HepG2 (cell line): ENCODE data around the gene CTSA. TPM values are rescaled to one million over a fixed set of nuclear protein-coding genes. Genes with fewer than 3 reads are reported as not detected.
A peak's percentile ranks its signal among the peaks of the same experiment; 100 is the strongest.

ENCODE experiments used
- FOXO1 ChIP-seq: sonication (generic); formaldehyde crosslinking; IDR thresholded peaks from 2 replicates; pipeline ENCODE4 v1.4.0; 2020; ENCODE audit warnings: missing genetic modification reagents
- GABPA ChIP-seq, 2 experiments: IDR thresholded peaks; 2 replicates each; pipeline ENCODE4 v1.6.1; 2011 to 2016; ENCODE audit warnings: low read depth in 2 of 2, low read length in 1 of 2, missing biosample characterization in 1 of 2, missing genetic modification characterization in 1 of 2
- HMG20B ChIP-seq: conservative IDR thresholded peaks from 2 replicates; pipeline ENCODE4 v1.6.1; 2016; ENCODE audit warnings: missing genetic modification reagents, missing compliant biosample characterization
- KDM6A ChIP-seq: IDR thresholded peaks from 2 replicates; pipeline ENCODE4 v1.6.1; 2016; ENCODE audit warnings: low read depth
- KLF6 ChIP-seq: IDR thresholded peaks from 2 replicates; pipeline ENCODE4 v1.8.0; 2016; ENCODE audit warnings: missing biosample characterization, missing genetic modification reagents
- PHF20 ChIP-seq: sonication (generic); formaldehyde crosslinking; IDR thresholded peaks from 2 replicates; pipeline ENCODE4 v1.5.0; 2020; ENCODE audit warnings: mild to moderate bottlenecking, missing genetic modification reagents
- RCOR2 ChIP-seq: IDR thresholded peaks from 2 replicates; pipeline ENCODE4 v1.6.1; 2016; ENCODE audit warnings: missing biosample characterization, missing genetic modification reagents
- SALL1 ChIP-seq: sonication (generic); formaldehyde crosslinking; IDR thresholded peaks from 2 replicates; pipeline ENCODE4 v1.8.0; 2022; ENCODE audit warnings: mild to moderate bottlenecking, missing genetic modification reagents
- SAP130 ChIP-seq: IDR thresholded peaks from 2 replicates; pipeline ENCODE4 v1.6.1; 2016; ENCODE audit warnings: low read depth
- SSRP1 ChIP-seq: IDR thresholded peaks from 2 replicates; pipeline ENCODE4 v1.6.1; 2016; ENCODE audit warnings: control low read depth
- ZC3H4 ChIP-seq: sonication (generic); formaldehyde crosslinking; IDR thresholded peaks from 2 replicates; pipeline ENCODE4 v1.4.0; 2020; ENCODE audit warnings: missing genetic modification reagents, borderline replicate concordance
- ZNF136 ChIP-seq: sonication (generic); formaldehyde crosslinking; IDR thresholded peaks from 2 replicates; pipeline ENCODE4 v1.8.1; 2022; ENCODE audit warnings: low read depth, mild to moderate bottlenecking, moderate library complexity, missing genetic modification reagents
- ZNF33A ChIP-seq: sonication (generic); formaldehyde crosslinking; IDR thresholded peaks from 2 replicates; pipeline ENCODE4 v1.5.1; 2020; ENCODE audit warnings: missing genetic modification reagents, mild to moderate bottlenecking, moderate library complexity, borderline replicate concordance
- polyA plus RNA-seq, 8 experiments: library from polyadenylated mRNA; depleted of rRNA in 3 of 8; stranded (reverse) in 7 of 8; unstranded in 1 of 8; fragments of >200 nt; fragmentation: Illumina TruSeq in 4 of 8; extraction: Trizol in 4 of 8; gene quantifications; 2 replicates each; pipeline versions ENCODE4 v1.2.1 to v1.2.3, GENCODE V29; 2011 to 2016; ENCODE audit warnings: low read depth in 4 of 8, missing spikeins in 1 of 8, mixed read lengths in 1 of 8; ENCODE audit not compliant: insufficient read depth in 1 of 8
- total RNA-seq, 5 experiments: library from RNA; depleted of rRNA; stranded (reverse); fragments of >200 nt; fragmentation: Illumina TruSeq; extraction: Trizol; gene quantifications; 2 replicates each; pipeline ENCODE4 v1.2.3, GENCODE V29; 2016; ENCODE audit warnings: low read depth in 1 of 5
- TF ChIP-seq, protein P1 (sequence below): IDR thresholded peaks from 2 replicates; pipeline ENCODE4 v1.6.1; 2016; ENCODE audit warnings: control low read depth
- TF ChIP-seq, protein P2 (sequence below): sonication (generic); formaldehyde crosslinking; IDR thresholded peaks from 2 replicates; pipeline ENCODE4 v1.5.0; 2020; ENCODE audit warnings: missing genetic modification reagents
- TF ChIP-seq, protein P3 (sequence below): sonication (generic); formaldehyde crosslinking; IDR thresholded peaks from 2 replicates; pipeline ENCODE4 v1.5.0; 2020; ENCODE audit warnings: mild to moderate bottlenecking, missing genetic modification reagents
- TF ChIP-seq, protein P4 (sequence below): sonication (generic); formaldehyde crosslinking; IDR thresholded peaks from 2 replicates; pipeline ENCODE4 v1.5.0; 2020; ENCODE audit warnings: mild to moderate bottlenecking, missing genetic modification reagents, borderline replicate concordance
- TF ChIP-seq, protein P5 (sequence below): sonication (generic); IDR thresholded peaks from 2 replicates; pipeline ENCODE4 v1.6.1; 2016; ENCODE audit warnings: low read depth, borderline replicate concordance
- TF ChIP-seq, protein P6 (sequence below): sonication (generic); formaldehyde crosslinking; IDR thresholded peaks from 2 replicates; pipeline ENCODE4 v1.4.0; 2020; ENCODE audit warnings: missing genetic modification reagents

Gene CTSA
- total and polyA plus RNA-seq, 2 of the 13 experiments (the other 11 are each of a cell fraction or from before 2014, with no cell fraction given): 202 to 231 TPM

DNA sequence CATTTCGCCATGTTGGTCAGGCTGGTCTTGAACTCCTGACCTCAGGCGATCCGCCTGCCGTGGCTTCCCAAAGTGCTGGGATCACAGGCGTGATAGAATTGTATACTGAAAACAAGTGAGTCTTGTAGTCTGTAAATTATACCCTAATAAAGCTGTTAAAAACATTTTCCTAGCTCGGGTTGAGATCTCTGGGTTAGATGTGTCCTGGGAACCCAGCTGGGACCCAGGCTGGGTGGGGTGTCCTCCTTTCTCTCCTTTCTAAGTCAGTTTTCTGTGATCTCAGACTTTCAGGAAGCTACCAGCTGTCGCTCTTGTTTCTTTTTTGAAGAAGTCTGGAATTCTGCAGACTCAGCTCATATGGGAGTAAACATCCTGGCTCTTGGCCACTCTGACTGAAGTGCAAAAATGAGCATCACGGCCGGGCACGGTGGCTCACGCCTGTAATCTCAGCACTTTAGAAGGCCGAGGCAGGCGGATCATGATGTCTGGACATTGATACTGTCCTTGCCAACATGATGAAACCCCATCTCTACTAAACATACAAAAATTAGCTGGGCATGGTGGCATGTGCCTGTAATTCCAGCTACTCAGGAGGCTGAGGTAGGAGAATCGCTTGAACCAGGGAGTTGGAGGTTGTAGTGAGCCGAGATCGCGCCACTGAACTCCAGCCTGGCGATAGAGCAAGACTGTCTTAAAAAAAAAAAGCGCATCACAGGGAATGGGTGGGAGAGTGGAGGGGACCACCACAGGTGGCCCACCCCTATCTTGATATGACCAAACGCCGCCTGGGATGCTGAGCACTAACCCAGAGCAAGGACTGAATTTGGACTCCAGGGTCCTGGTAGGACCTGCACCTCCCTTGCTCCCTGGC lies 33.5 kb downstream of the CTSA start (continued):
- TF ChIP-seq, protein P1, sequence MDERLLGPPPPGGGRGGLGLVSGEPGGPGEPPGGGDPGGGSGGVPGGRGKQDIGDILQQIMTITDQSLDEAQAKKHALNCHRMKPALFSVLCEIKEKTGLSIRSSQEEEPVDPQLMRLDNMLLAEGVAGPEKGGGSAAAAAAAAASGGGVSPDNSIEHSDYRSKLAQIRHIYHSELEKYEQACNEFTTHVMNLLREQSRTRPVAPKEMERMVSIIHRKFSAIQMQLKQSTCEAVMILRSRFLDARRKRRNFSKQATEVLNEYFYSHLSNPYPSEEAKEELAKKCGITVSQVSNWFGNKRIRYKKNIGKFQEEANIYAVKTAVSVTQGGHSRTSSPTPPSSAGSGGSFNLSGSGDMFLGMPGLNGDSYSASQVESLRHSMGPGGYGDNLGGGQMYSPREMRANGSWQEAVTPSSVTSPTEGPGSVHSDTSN (CRISPR knock-in tag): peak; percentile 48; the same call in 1 of the 2 replicates
- TF ChIP-seq ZNF136 (CRISPR knock-in tag) (0 out of 2 replicates have a peak, but pooled peaks have one; percentile 46), RCOR2 (0 out of 2 replicates have a peak, but pooled peaks have one; percentile 18), HMG20B (CRISPR knock-in tag) (no peak), SAP130 (peak; percentile 65), SSRP1 (CRISPR knock-in tag) (0 out of 2 replicates have a peak, but pooled peaks have one; percentile 39), ZNF33A (CRISPR knock-in tag) (0 out of 2 replicates have a peak, but pooled peaks have one; percentile 42), KLF6 (no peak), SALL1 (CRISPR knock-in tag) (peak; percentile 67), FOXO1 (CRISPR knock-in tag) (peak; percentile 64; the same call in 1 of the 2 replicates), KDM6A (no peak), ZC3H4 (CRISPR knock-in tag) (no peak), GABPA (IDR thresholded peaks at IDR 0.05; ENCODE audit: low read depth, low read length) (no peak), GABPA (CRISPR knock-in tag; IDR thresholded peaks at IDR 0.05; ENCODE audit: low read depth) (no peak), PHF20 (no peak)
- TF ChIP-seq, protein P2, sequence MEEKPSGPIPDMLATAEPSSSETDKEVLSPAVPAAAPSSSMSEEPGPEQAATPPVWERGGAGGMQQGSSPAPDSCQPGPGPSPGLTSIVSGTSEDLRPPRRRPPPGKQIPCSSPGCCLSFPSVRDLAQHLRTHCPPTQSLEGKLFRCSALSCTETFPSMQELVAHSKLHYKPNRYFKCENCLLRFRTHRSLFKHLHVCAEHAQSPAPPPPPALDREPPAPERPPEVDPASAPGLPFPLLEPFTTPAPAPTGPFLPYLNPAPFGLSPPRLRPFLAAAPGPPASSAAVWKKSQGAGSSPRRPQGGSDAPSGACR (CRISPR knock-in tag): 0 out of 2 replicates have a peak, but pooled peaks have one; percentile 19
- TF ChIP-seq, protein P3, sequence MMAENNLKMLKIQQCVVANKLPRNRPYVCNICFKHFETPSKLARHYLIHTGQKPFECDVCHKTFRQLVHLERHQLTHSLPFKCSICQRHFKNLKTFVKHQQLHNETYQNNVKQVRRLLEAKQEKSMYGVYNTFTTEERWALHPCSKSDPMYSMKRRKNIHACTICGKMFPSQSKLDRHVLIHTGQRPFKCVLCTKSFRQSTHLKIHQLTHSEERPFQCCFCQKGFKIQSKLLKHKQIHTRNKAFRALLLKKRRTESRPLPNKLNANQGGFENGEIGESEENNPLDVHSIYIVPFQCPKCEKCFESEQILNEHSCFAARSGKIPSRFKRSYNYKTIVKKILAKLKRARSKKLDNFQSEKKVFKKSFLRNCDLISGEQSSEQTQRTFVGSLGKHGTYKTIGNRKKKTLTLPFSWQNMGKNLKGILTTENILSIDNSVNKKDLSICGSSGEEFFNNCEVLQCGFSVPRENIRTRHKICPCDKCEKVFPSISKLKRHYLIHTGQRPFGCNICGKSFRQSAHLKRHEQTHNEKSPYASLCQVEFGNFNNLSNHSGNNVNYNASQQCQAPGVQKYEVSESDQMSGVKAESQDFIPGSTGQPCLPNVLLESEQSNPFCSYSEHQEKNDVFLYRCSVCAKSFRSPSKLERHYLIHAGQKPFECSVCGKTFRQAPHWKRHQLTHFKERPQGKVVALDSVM (CRISPR knock-in tag): peak; percentile 65
- TF ChIP-seq, protein P4, sequence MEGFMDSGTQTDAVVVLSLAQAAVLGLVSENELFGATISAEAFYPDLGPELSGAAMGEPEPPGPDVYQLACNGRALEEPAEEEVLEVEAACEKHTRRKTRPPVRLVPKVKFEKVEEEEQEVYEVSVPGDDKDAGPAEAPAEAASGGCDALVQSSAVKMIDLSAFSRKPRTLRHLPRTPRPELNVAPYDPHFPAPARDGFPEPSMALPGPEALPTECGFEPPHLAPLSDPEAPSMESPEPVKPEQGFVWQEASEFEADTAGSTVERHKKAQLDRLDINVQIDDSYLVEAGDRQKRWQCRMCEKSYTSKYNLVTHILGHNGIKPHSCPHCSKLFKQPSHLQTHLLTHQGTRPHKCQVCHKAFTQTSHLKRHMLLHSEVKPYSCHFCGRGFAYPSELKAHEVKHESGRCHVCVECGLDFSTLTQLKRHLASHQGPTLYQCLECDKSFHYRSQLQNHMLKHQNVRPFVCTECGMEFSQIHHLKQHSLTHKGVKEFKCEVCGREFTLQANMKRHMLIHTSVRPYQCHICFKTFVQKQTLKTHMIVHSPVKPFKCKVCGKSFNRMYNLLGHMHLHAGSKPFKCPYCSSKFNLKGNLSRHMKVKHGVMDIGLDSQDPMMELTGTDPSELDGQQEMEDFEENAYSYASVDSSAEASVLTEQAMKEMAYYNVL (CRISPR knock-in tag): peak; percentile 37; the same call in 1 of the 2 replicates
- TF ChIP-seq, protein P5, sequence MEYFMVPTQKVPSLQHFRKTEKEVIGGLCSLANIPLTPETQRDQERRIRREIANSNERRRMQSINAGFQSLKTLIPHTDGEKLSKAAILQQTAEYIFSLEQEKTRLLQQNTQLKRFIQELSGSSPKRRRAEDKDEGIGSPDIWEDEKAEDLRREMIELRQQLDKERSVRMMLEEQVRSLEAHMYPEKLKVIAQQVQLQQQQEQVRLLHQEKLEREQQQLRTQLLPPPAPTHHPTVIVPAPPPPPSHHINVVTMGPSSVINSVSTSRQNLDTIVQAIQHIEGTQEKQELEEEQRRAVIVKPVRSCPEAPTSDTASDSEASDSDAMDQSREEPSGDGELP: peak; percentile 89
- TF ChIP-seq, protein P6, sequence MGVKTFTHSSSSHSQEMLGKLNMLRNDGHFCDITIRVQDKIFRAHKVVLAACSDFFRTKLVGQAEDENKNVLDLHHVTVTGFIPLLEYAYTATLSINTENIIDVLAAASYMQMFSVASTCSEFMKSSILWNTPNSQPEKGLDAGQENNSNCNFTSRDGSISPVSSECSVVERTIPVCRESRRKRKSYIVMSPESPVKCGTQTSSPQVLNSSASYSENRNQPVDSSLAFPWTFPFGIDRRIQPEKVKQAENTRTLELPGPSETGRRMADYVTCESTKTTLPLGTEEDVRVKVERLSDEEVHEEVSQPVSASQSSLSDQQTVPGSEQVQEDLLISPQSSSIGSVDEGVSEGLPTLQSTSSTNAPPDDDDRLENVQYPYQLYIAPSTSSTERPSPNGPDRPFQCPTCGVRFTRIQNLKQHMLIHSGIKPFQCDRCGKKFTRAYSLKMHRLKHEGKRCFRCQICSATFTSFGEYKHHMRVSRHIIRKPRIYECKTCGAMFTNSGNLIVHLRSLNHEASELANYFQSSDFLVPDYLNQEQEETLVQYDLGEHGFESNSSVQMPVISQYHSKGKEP (CRISPR knock-in tag): no peak
